ENCODE data around the gene ENTHD1. TPM values are rescaled to one million over a fixed set of nuclear protein-coding genes. Genes with fewer than 3 reads are reported as not detected.
A peak's percentile ranks its signal among the peaks of the same experiment; 100 is the strongest.
"Not testable (repeated sequence)": the region's sequence is repeated elsewhere in the genome, so short reads cannot be mapped to it uniquely, and the experiment has no call there.

The ENTHD1 gene
- total RNA-seq, 2 experiments from 2014 or later = 0.41 to 0.95 TPM

DNA sequence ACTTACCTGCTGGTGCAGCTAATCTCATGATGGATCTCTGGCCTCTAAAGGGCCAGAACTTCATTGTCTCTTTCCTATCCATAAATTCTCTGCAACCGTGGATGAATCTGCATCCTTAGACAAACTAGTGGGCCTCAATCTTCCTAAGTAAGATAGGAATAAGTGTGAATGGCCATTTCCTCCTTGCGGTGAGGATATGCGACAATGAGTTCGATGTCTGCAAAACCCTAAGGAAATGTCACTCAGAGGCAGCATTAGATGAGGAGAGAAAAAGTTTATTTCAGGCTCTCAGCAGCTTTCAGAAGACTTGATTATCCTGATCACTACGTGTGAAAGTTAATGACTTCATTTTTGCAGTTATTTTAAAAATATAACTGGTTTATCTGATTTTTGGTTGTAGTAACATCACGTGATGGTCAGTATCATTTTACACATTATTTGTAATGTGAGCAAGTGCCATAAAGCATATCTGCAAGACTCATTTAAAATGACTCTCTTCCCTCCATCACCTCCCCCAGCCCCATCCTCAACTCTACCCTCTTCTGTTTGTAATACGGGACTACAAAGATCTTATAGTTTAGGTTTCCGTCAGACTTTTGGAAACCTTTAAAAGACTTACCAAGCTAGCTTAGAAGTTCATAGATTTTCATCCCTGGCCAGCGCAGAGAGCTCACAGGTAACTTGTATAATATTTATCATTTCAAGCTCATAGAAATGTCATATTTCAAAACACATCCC, 17.5 kb upstream of the ENTHD1 start:
- DNase-seq = no peak
- peak overlapping the region; percentile 75 for H3K4me3 Mint-ChIP-seq

DNA sequence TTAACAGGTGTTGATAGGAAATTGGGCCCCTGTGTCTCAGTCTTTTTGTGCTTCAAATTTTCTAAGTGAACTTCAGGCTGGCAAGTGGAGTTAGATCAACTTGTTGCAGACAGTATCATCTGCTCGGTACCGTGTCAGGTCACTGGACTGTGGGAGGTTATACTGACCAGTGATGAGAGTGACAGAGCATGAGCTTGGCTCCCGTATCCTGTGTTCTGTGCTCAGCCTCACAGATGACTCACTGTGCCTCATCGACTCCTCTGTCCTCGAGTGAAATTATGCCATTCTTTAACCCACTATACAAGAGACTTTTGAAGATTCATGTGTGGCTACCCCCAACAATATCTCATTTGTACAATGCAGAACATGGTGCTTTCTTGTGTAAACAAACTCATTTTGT, 15.2 kb upstream of the ENTHD1 start:
- Mint-ChIP-seq H3K4me1 (ENCODE audit: low read depth) (peaks cover 58% of the 10 kb centered on the region), H3K27me3 (no peaks in the 10 kb centered on the region), H3K27ac (peak overlapping the region; percentile 93), H3K4me3 (peak overlapping the region; percentile 83), H3K36me3 (peaks cover 1% of the 10 kb centered on the region), H3K9me3 (no peaks in the 10 kb centered on the region)
- intact Hi-C loops (cut with micrococcal nuclease) = loop anchor here (10.0 kb wide), 1 partner anchor 594 kb away; the partner anchor contains the start of gene RPL3
- CTCF ChIA-PET = interaction anchor here (1.0 to 2.8 kb wide), 6 partner anchors 9 to 380 kb away, joined by 3 to 17 read pairs (median 6); no protein-coding TSS in a partner anchor
- POLR2A ChIA-PET = interaction anchor here (1.2 to 16.5 kb wide), 5 partner anchors 8 to 69 kb away, joined by 4 to 219 read pairs (median 5); partner anchors contain the start of gene GRAP2
- peak; percentile 69 for DNase-seq

More for the DNA sequence above, 17.5 kb upstream of the ENTHD1 start:
- peak overlapping the region; percentile 93 for H3K27ac Mint-ChIP-seq
- H3K36me3 Mint-ChIP-seq = no peaks in the 10 kb centered on the region
- H3K9me3 Mint-ChIP-seq = no peaks in the 10 kb centered on the region
- ChIA-PET CTCF (interaction anchor here (1.2 to 2.3 kb wide), 5 partner anchors 10 to 22 kb away, joined by 4 to 10 read pairs (median 6); no protein-coding TSS in a partner anchor), POLR2A (interaction anchor here (0.6 to 16.5 kb wide), 2 partner anchors 14 to 193 kb away, joined by 4 to 219 read pairs; no protein-coding TSS in a partner anchor)
- peaks cover 75% of the 10 kb centered on the region for H3K4me1 Mint-ChIP-seq (ENCODE audit: low read depth)
- H3K27me3 Mint-ChIP-seq = no peaks in the 10 kb centered on the region
- intact Hi-C loops (cut with micrococcal nuclease) = loop anchor here (1.0 kb wide), 3 partner anchors 9 to 50 kb away; partner anchors contain the start of gene GRAP2

GRCh38 chr22:39908136-39908535, 14.6 kb upstream of the ENTHD1 start:
- CTCF ChIA-PET = interaction anchor here (1.0 to 2.8 kb wide), 8 partner anchors 9 to 379 kb away, joined by 3 to 17 read pairs (median 6); no protein-coding TSS in a partner anchor

GRCh38 chr22:39907605-39908097, 14.1 kb upstream of the ENTHD1 start:
- peak; percentile 44 for DNase-seq
- Mint-ChIP-seq H3K9me3 (no peaks in the 10 kb centered on the region), H3K27ac (peak overlapping the region; percentile 93), H3K27me3 (no peaks in the 10 kb centered on the region), H3K4me3 (peak overlapping the region; percentile 83), H3K36me3 (peaks cover 3% of the 10 kb centered on the region), H3K4me1 (ENCODE audit: low read depth) (peaks cover 48% of the 10 kb centered on the region)
- ChIA-PET CTCF (interaction anchor here (1.2 to 2.8 kb wide), 8 partner anchors 10 to 379 kb away, joined by 3 to 13 read pairs (median 4); no protein-coding TSS in a partner anchor), POLR2A (interaction anchor here (1.2 to 16.5 kb wide), 4 partner anchors 9 to 68 kb away, joined by 4 to 219 read pairs (median 20); no protein-coding TSS in a partner anchor)
- intact Hi-C loops (cut with micrococcal nuclease) = loop anchor here (10.0 kb wide), 1 partner anchor 593 kb away; the partner anchor contains the start of gene RPL3

More at GRCh38 chr22:39908136-39908535, 14.6 kb upstream of the ENTHD1 start:
- H3K9me3 Mint-ChIP-seq = no peaks in the 10 kb centered on the region
- peaks cover 1% of the 10 kb centered on the region for H3K36me3 Mint-ChIP-seq
- DNase-seq = no peak
- intact Hi-C loops (cut with micrococcal nuclease) = loop anchor here (10.0 kb wide), 1 partner anchor 593 kb away; the partner anchor contains the start of gene RPL3
- H3K4me1 Mint-ChIP-seq (ENCODE audit: low read depth) = peaks cover 52% of the 10 kb centered on the region
- no peaks in the 10 kb centered on the region for H3K27me3 Mint-ChIP-seq
- POLR2A ChIA-PET = interaction anchor here (1.2 to 16.5 kb wide), 4 partner anchors 9 to 68 kb away, joined by 4 to 219 read pairs (median 20); no protein-coding TSS in a partner anchor
- peak overlapping the region; percentile 83 for H3K4me3 Mint-ChIP-seq
- peak overlapping the region; percentile 93 for H3K27ac Mint-ChIP-seq

DNA sequence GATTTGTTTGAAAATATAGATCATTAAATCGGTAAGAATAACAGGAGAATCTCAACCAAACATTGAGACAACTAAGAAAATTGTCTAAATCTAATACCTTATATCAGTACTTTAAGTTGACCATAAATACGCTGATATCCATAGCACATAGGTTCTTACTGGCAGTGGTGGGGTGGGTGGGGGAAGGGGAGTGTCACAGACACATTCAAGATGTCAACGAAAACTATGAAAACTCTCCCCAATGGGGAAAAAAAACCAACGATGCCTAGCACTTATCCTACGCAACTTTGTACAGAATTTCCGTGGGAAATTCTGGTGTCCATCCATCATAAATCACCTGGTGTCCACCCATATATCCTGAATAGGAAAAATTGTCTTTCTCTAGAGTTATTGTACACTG, 13.5 kb upstream of the ENTHD1 start:
- ChIA-PET CTCF (interaction anchor here (0.6 to 2.4 kb wide), 7 partner anchors 10 to 118 kb away, joined by 3 to 9 read pairs (median 3); no protein-coding TSS in a partner anchor), POLR2A (interaction anchor here (5.2 to 16.5 kb wide), 2 partner anchors 10 to 18 kb away, joined by 35 to 219 read pairs; no protein-coding TSS in a partner anchor)
- peaks cover 42% of the 10 kb centered on the region for H3K4me1 Mint-ChIP-seq (ENCODE audit: low read depth)
- H3K27me3 Mint-ChIP-seq = no peaks in the 10 kb centered on the region
- intact Hi-C loops (cut with micrococcal nuclease) = loop anchor here (10.0 kb wide), 1 partner anchor 592 kb away; the partner anchor contains the start of gene RPL3
- peak overlapping the region; percentile 83 for H3K4me3 Mint-ChIP-seq
- H3K9me3 Mint-ChIP-seq = no peaks in the 10 kb centered on the region
- H3K36me3 Mint-ChIP-seq = peaks cover 4% of the 10 kb centered on the region
- peak; percentile 64 for DNase-seq
- H3K27ac Mint-ChIP-seq = peak overlapping the region; percentile 93

GRCh38 chr22:39906207-39906606, 12.6 kb upstream of the ENTHD1 start:
- peaks cover 11% of the 10 kb centered on the region for H3K36me3 Mint-ChIP-seq
- no peaks in the 10 kb centered on the region for H3K9me3 Mint-ChIP-seq
- ChIA-PET POLR2A (interaction anchor here (0.8 to 16.5 kb wide), 9 partner anchors 8 to 1540 kb away, joined by 3 to 219 read pairs (median 4); no protein-coding TSS in a partner anchor), CTCF (interaction anchor here (1.2 to 2.3 kb wide), 5 partner anchors 13 to 118 kb away, joined by 3 to 10 read pairs (median 4); no protein-coding TSS in a partner anchor)
- intact Hi-C loops (cut with micrococcal nuclease) = loop anchor here (1.0 to 10.0 kb wide), 3 partner anchors 14 to 591 kb away; partner anchors contain the start of gene RPL3
- peaks cover 33% of the 10 kb centered on the region for H3K4me1 Mint-ChIP-seq (ENCODE audit: low read depth)
- peak overlapping the region; percentile 83 for H3K4me3 Mint-ChIP-seq
- no peaks in the 10 kb centered on the region for H3K27me3 Mint-ChIP-seq
- H3K27ac Mint-ChIP-seq = peak overlapping the region; percentile 93
- DNase-seq = no peak

DNA sequence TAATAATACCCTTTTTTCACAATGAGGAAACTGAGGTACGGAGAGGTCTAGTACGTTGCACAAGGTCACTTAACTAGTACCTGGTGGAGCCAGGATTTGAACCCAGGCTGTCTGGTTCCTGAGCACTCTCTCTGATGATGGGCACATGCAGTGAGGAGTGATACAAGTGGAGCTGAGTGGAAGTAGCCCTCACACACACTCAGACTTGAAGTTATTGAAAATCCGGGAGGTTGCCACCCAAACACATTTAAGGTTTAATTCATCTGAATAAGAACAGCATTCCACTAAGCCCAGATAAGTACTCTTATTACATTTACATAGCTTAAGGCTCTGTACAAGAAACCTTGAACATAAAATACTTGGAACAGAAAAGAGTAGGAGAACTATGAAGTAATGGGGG, 12.1 kb upstream of the ENTHD1 start:
- Mint-ChIP-seq H3K36me3 (peaks cover 11% of the 10 kb centered on the region), H3K9me3 (no peaks in the 10 kb centered on the region), H3K27me3 (no peaks in the 10 kb centered on the region), H3K27ac (peak overlapping the region; percentile 93), H3K4me1 (ENCODE audit: low read depth) (peaks cover 31% of the 10 kb centered on the region), H3K4me3 (peak overlapping the region; percentile 83)
- intact Hi-C loops (cut with micrococcal nuclease) = loop anchor here (1.0 to 10.0 kb wide), 3 partner anchors 15 to 591 kb away; partner anchors contain the start of gene RPL3
- ChIA-PET CTCF (interaction anchor here (1.2 to 2.3 kb wide), 3 partner anchors 15 to 119 kb away, joined by 3 to 10 read pairs (median 9); no protein-coding TSS in a partner anchor), POLR2A (interaction anchor here (0.8 to 16.5 kb wide), 9 partner anchors 9 to 1540 kb away, joined by 3 to 219 read pairs (median 4); no protein-coding TSS in a partner anchor)
- peak; percentile 52 for DNase-seq

- ChIA-PET POLR2A (interaction anchor here (1.0 to 16.5 kb wide), 5 partner anchors 10 to 385 kb away, joined by 3 to 219 read pairs (median 5); partner anchors contain the start of gene ATF4), CTCF (interaction anchor here (0.6 to 2.1 kb wide), 4 partner anchors 28 to 120 kb away, joined by 3 to 10 read pairs (median 3); no protein-coding TSS in a partner anchor)
- peaks cover 11% of the 10 kb centered on the region for H3K36me3 Mint-ChIP-seq
- intact Hi-C loops (cut with micrococcal nuclease) = loop anchor here (5.0 to 10.0 kb wide), 3 partner anchors 32 to 590 kb away; partner anchors contain the start of gene RPL3
- H3K4me1 Mint-ChIP-seq (ENCODE audit: low read depth) = peaks cover 33% of the 10 kb centered on the region
- peak overlapping the region; percentile 93 for H3K27ac Mint-ChIP-seq
- no peak for DNase-seq
- no peaks in the 10 kb centered on the region for H3K9me3 Mint-ChIP-seq
- peak overlapping the region; percentile 83 for H3K4me3 Mint-ChIP-seq
- H3K27me3 Mint-ChIP-seq = no peaks in the 10 kb centered on the region
Measured at GRCh38 chr22:39904862-39905261, 11.3 kb upstream of the ENTHD1 start.

DNA sequence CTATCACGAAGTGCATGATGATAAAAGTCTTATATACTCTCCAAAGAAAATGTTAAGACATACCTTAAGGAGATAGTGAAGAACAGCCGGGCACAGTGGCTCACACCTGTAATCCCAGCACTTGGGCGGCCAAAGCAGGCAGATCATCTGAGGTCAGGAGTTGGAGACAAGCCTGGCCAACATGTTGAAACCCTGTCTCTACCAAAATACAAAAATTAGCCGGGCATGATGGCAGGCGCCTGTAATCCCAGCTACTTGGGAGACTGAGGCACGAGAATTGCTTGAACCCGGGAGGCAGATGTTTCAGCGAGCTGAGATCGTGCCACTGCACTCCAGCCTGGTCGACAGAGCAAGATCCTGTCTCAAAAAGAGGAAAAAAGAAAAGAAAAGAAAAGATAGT, 10.5 kb upstream of the ENTHD1 start:
- intact Hi-C loops (cut with micrococcal nuclease) = loop anchor here (5.0 to 10.0 kb wide), 3 partner anchors 33 to 589 kb away; partner anchors contain the start of gene RPL3
- Mint-ChIP-seq H3K4me3 (peak overlapping the region; percentile 83), H3K27ac (peak overlapping the region; percentile 93), H3K4me1 (ENCODE audit: low read depth) (peaks cover 28% of the 10 kb centered on the region), H3K36me3 (peaks cover 11% of the 10 kb centered on the region)
- H3K27me3 Mint-ChIP-seq, DNase-seq, H3K9me3 Mint-ChIP-seq: not testable (repeated sequence)
- ChIA-PET CTCF (interaction anchor here (2.1 kb wide), 1 partner anchor 121 kb away, joined by 10 read pairs; no protein-coding TSS in a partner anchor), POLR2A (interaction anchor here (1.6 to 16.5 kb wide), 5 partner anchors 10 to 31 kb away, joined by 4 to 219 read pairs (median 7); no protein-coding TSS in a partner anchor)

GRCh38 chr22:39901565-39902146, 8.1 kb upstream of the ENTHD1 start:
- intact Hi-C loops (cut with micrococcal nuclease) = loop anchor here (1.0 to 10.0 kb wide), 4 partner anchors 9 to 587 kb away; partner anchors contain the start of gene RPL3
- DNase-seq = no peak
- POLR2A ChIA-PET = no interaction called here

More at GRCh38 chr22:39901565-39902146, 8.1 kb upstream of the ENTHD1 start:
- Mint-ChIP-seq H3K9me3 (no peaks in the 10 kb centered on the region), H3K36me3 (peaks cover 11% of the 10 kb centered on the region), H3K27me3 (no peaks in the 10 kb centered on the region), H3K4me3 (peak overlapping the region; percentile 84), H3K4me1 (ENCODE audit: low read depth) (peaks cover 18% of the 10 kb centered on the region), H3K27ac (peak overlapping the region; percentile 93)
- CTCF ChIA-PET = interaction anchor here (1.0 to 3.2 kb wide), 5 partner anchors 17 to 373 kb away, joined by 3 to 10 read pairs (median 4); no protein-coding TSS in a partner anchor
